ENCODE data around the gene IFT25.

Gene IFT25

GRCh38 chr1:53946252-53947171, 1.0 kb upstream of the IFT25 start, which contains the start of gene LRRC42:
LRRC42 (plus strand) TSS chr1:53946350; CDS start chr1:53952000, 5,650 bp downstream.
- peaks cover 48% of the 10 kb centered on the region for H3K4me1 Mint-ChIP-seq (ENCODE audit: low read depth)

DNA sequence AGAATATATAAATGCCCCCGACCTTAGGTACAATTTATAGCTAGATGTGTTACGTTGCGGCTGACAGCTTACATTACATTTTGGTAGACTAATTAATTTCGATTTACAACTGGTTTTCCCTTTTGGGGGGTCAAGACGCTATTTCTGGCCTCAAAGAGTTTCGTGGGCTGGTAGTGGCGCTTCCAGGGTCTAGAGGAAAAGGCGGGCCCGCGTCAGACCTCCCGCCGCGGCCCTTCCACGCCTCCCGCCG, 391 bp downstream of the IFT25 start:
- Mint-ChIP-seq H3K9me3 (ENCODE audit: low read depth) (no peaks in the 10 kb centered on the region), H3K4me1 (ENCODE audit: low read depth) (peaks cover 49% of the 10 kb centered on the region), H3K27ac (peak overlapping the region; percentile 93), H3K4me3 (peak overlapping the region; percentile 95), H3K36me3 (no peaks in the 10 kb centered on the region), H3K27me3 (no peaks in the 10 kb centered on the region)

More at GRCh38 chr1:53946252-53947171, 1.0 kb upstream of the IFT25 start, which contains the start of gene LRRC42:
- Mint-ChIP-seq H3K27ac (peak within 1 kb of the TSS; percentile 93), H3K27me3 (no peaks in the 10 kb centered on the region), H3K4me3 (peak within 1 kb of the TSS; percentile 95), H3K9me3 (ENCODE audit: low read depth) (no peaks in the 10 kb centered on the region), H3K36me3 (no peaks in the 10 kb centered on the region)

DNA sequence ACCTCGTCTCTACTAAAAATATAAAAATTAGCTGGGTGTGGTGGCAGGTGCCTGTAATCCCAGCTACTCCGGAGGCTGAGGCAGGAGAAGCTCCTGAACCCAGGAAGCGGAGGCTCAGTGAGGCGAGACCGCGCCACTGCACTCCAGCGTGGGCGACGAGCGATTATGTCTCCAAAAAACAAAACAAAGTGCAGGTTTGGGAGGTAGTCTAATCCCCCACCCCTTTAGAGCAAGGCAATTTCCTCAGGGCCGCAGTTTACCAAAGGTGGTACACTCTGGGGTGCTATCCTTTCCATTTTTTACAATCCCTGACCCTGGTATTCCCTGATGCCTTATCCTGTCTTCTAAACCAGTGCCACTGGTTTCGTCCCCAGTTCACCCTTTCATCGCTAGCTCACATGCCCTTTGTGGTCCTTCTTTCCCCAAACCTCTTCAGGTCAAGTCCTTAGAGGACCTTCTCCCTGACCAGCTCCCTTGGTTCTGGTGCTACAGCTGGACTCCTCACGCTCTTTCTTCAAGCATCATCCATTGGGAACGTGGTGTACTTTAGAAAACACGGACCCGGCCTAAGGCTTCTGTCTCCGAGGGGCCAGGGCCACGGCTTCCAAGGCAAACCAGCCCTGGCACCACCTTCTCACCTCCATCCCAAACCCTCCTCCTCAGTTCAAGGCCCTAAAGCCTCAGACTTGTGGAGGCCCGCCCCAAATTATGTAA, 873 bp downstream of the IFT25 start:
- Mint-ChIP-seq H3K9me3 (ENCODE audit: low read depth) (no peaks in the 10 kb centered on the region), H3K4me3 (peak overlapping the region; percentile 95), H3K4me1 (ENCODE audit: low read depth) (peaks cover 51% of the 10 kb centered on the region), H3K27ac (peak overlapping the region; percentile 93), H3K27me3 (no peaks in the 10 kb centered on the region), H3K36me3 (no peaks in the 10 kb centered on the region)

GRCh38 chr1:53943490-53944043, 1.9 kb downstream of the IFT25 start:
- Mint-ChIP-seq H3K9me3 (ENCODE audit: low read depth) (no peaks in the 10 kb centered on the region), H3K27ac (peak overlapping the region; percentile 1), H3K27me3 (no peaks in the 10 kb centered on the region), H3K4me3 (peak overlapping the region; percentile 95), H3K36me3 (peaks cover 2% of the 10 kb centered on the region), H3K4me1 (ENCODE audit: low read depth) (peaks cover 53% of the 10 kb centered on the region)

DNA sequence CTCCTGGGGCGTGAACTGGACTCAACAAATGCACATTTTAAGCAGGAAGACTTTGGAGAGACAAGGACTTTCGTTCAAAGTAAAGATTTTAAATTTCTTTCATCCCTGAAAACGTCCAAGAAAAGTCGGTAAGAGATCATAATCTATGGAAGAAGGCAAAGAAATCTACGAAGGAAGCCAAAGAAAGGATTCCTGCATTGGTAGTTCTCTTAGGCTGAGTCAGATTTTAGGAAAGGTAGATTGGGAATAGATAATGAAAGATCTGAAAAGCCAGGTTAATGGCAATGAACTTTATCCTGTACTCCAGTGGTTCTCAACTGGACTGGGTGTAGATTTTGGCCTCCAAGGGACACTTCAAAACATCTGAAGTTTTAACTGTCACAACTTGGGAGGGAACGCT, 2.4 kb downstream of the IFT25 start:
- Mint-ChIP-seq H3K27me3 (no peaks in the 10 kb centered on the region), H3K4me3 (peak overlapping the region; percentile 95), H3K4me1 (ENCODE audit: low read depth) (peaks cover 55% of the 10 kb centered on the region), H3K9me3 (ENCODE audit: low read depth) (no peaks in the 10 kb centered on the region), H3K36me3 (peaks cover 6% of the 10 kb centered on the region), H3K27ac (peak overlapping the region; percentile 11)

DNA sequence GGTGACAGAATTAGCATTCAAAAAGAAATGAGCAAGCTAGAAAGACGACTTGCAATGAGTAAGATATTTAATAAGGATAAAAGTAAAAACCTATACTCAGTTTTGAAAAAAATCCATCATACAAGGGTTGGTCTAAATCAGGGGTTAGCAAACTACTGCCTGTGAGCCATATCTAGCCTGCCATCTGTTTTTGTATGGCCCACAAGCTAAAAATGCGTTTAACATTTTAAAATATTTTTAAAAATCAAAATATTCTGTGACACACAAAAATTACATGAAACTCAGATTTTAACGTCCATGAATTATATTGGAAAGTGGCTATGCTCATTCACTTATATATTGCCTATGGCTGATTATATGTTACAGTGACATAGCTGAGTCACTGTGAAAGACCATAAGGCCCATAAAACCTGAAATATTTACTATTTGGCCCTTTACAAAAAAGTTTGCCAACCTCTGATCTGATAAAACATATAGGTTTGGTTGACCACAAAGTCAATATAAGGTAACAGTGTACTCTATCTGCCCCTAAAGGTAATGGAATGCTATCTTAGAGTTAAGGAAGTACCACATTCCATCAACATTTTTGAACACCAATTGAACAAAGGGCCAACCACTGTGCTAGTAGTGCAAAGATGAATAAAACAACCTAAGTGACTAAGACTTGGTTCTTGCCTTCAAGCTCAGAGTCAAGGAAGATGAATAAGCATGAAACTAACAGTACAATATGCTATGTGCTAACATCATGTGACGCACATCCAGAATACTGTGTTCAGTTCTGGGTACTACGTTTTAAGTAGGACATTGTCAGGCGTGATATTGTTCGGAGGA, 3.2 kb downstream of the IFT25 start:
- H3K4me3 Mint-ChIP-seq = peak overlapping the region; percentile 48
- no peaks in the 10 kb centered on the region for H3K27me3 Mint-ChIP-seq
- peaks cover 50% of the 10 kb centered on the region for H3K4me1 Mint-ChIP-seq (ENCODE audit: low read depth)
- no peaks in the 10 kb centered on the region for H3K9me3 Mint-ChIP-seq (ENCODE audit: low read depth)
- peak overlapping the region; percentile 11 for H3K27ac Mint-ChIP-seq
- peaks cover 6% of the 10 kb centered on the region for H3K36me3 Mint-ChIP-seq

DNA sequence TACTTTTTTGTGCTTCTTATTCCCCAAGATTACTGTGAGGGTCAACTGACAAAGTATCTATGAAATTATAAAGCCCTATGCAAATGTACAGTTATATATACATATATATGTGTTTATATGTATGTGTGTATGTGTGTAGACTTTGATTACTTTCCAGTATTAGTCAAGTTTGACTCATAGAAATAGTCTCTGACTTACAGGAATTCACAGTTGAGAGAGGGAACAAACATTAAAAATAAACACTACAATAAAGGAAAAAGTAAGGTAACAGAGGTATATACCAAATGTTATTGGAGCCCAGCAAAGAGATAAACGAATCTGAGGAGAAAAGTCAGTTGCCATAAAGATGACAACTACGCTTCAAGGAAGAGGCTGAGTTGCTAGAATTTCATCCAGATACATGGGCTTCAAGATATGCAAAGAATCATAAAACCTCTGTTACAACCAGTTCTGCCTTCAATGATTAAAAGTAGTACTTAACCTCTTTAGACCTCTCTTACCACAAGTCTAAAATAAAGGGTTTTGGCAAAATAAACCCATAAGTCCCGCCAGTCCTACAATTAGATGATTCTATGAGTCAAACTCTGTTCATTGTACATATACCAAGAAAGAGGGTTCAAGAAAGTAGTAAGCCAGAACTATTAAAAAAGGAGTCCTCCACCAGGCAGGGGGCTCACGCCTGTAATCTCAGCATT, 7.2 kb downstream of the IFT25 start:
- H3K9me3 Mint-ChIP-seq (ENCODE audit: low read depth) = no peaks in the 10 kb centered on the region
- peaks cover 28% of the 10 kb centered on the region for H3K4me1 Mint-ChIP-seq (ENCODE audit: low read depth)
- no peak overlapping the region for H3K4me3 Mint-ChIP-seq
- H3K27ac Mint-ChIP-seq = peak overlapping the region; percentile 5
- no peaks in the 10 kb centered on the region for H3K27me3 Mint-ChIP-seq
- peaks cover 14% of the 10 kb centered on the region for H3K36me3 Mint-ChIP-seq

DNA sequence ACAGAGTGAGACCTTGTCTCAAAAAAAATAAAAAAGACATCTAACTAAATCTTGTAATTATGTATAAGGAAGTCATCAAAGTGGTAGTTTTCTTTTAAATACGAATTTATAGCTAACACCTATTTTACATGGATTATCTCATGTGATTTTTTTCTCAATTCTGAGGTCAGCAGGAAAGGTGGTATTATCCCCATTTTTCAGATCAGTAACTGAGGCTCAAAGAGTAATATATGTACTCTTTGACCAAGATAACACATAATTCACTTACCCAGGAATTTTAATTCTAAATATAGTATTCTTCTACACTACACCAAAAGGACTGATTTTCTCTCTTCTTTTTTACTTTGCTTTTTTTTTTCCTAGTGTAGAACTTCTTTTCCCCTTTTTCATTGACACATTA, 9.1 kb downstream of the IFT25 start:
- Mint-ChIP-seq H3K36me3 (peaks cover 17% of the 10 kb centered on the region), H3K9me3 (ENCODE audit: low read depth) (no peaks in the 10 kb centered on the region), H3K4me3 (no peak overlapping the region), H3K27ac (no peak overlapping the region), H3K27me3 (no peaks in the 10 kb centered on the region), H3K4me1 (ENCODE audit: low read depth) (peaks cover 18% of the 10 kb centered on the region)

GRCh38 chr1:53934170-53934765, 11.2 kb downstream of the IFT25 start:
- Mint-ChIP-seq H3K4me3 (no peak overlapping the region), H3K27ac (no peak overlapping the region), H3K4me1 (ENCODE audit: low read depth) (peaks cover 9% of the 10 kb centered on the region), H3K36me3 (peaks cover 18% of the 10 kb centered on the region), H3K27me3 (no peaks in the 10 kb centered on the region), H3K9me3 (ENCODE audit: low read depth) (no peaks in the 10 kb centered on the region)

- H3K4me1 Mint-ChIP-seq (ENCODE audit: low read depth) = no peaks in the 10 kb centered on the region
- no peak overlapping the region for H3K4me3 Mint-ChIP-seq
- no peaks in the 10 kb centered on the region for H3K9me3 Mint-ChIP-seq (ENCODE audit: low read depth)
- no peak overlapping the region for H3K27ac Mint-ChIP-seq
- H3K36me3 Mint-ChIP-seq = peaks cover 14% of the 10 kb centered on the region
- no peaks in the 10 kb centered on the region for H3K27me3 Mint-ChIP-seq
These were observed 14.0 kb downstream of the IFT25 start for GRCh38 chr1:53931523-53931922.

DNA sequence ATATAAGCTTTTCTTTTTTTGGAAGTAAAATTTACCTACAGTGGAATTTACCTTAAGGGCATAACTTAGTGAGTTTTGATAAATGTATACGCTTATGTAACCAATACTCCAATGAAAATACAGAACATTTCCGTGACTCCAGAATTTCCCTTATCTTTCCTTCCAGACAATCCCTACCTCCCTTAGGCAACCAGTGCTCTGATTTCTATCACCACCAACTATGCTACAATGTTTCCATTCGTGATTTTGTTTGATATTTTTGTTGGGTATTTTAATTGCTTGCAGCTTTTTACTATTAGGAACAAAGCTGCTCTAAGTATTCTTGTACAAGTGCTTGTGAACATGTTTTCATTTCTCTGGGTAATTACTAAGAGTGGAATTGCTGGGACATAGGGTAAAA, 14.6 kb downstream of the IFT25 start:
- H3K27ac Mint-ChIP-seq = no peak overlapping the region

DNA sequence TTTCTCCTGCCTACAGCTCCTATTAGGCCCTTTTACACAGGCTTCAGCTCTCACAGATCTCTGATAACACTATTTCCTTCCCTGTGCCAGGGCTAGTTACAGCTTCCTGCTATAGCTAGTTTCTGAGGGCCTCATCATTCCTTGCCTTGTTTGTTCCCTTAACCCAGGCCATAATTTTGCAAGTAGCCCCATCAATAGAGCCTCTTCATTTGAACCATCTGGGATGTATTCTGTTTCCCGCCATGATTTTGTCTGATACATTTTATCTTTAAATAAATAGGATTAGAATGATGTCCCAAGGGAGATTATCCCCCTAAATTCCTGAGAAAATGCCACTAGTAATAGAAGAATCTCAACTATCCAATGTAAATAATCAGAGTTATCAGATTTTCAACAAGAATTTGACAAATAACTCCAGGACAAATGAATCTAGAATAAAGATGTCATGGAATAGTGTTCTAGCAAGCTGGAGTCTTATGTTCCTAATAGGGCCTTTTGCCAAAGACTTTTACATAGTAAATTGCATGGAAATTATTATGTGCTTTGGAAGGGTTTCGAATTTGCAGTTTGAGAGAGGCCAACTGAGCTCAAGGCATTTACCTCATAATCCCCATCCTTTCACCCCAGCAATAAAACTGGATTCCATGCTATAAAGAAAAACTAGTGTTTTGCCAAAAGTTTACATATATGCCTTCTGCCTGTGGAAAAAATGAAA, 16.1 kb downstream of the IFT25 start:
- Mint-ChIP-seq H3K36me3 (peaks cover 10% of the 10 kb centered on the region), H3K27me3 (no peaks in the 10 kb centered on the region), H3K4me1 (ENCODE audit: low read depth) (no peaks in the 10 kb centered on the region), H3K27ac (no peak overlapping the region), H3K9me3 (ENCODE audit: low read depth) (no peaks in the 10 kb centered on the region), H3K4me3 (no peak overlapping the region)

More for the DNA sequence above, 14.6 kb downstream of the IFT25 start:
- Mint-ChIP-seq H3K36me3 (peaks cover 14% of the 10 kb centered on the region), H3K4me3 (no peak overlapping the region), H3K4me1 (ENCODE audit: low read depth) (no peaks in the 10 kb centered on the region), H3K27me3 (no peaks in the 10 kb centered on the region), H3K9me3 (ENCODE audit: low read depth) (no peaks in the 10 kb centered on the region)

DNA sequence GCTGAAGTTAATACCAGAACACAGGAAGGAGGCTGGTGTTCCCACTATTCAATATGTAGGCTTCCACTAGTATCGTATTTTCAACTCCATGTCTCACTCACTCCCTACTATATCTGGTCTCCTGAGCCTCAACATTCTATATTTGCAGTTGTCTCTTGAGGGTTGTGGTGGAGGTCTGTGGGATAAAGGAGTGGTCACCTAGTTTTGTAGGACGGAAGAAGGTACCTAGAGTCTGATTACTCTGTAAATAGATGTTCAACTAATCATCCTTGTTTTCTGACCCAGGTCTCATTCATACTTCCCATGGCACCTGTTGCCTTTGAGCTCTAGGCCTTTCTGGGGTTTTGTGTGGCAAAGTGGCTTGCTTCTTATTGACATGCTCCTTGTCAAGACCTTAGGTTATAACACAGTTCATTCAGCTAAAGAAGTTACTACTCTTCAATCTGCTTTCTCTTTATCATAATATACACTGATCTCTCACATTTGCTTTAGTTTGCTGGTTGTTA, 18.1 kb downstream of the IFT25 start:
- Mint-ChIP-seq H3K4me3 (no peak overlapping the region), H3K9me3 (ENCODE audit: low read depth) (no peaks in the 10 kb centered on the region), H3K27me3 (no peaks in the 10 kb centered on the region), H3K4me1 (ENCODE audit: low read depth) (no peaks in the 10 kb centered on the region), H3K36me3 (peaks cover 15% of the 10 kb centered on the region), H3K27ac (no peak overlapping the region)
